Astrocyte (in vitro differentiated cells and primary cell): ENCODE measurements around the gene KIF27. TPM values are rescaled to one million over a fixed set of nuclear protein-coding genes. Genes with fewer than 3 reads are reported as not detected.
"Not testable (repeated sequence)": the region's sequence is repeated elsewhere in the genome, so short reads cannot be mapped to it uniquely, and the experiment has no call there.

Source experiments
- DNase-seq: peaks from one replicate; pipeline ENCODE4 v3.0.0-alpha.2; 2010; ENCODE audit warnings: low read depth
- FAIRE-seq: peaks from 2 replicates; lab custom pipeline; 2011; peaks lifted over from hg19 to GRCh38; lab: Jason Lieb, UNC
- H2AFZ ChIP-seq: 2 replicates; pipeline ENCODE4 v1.6.0; 2012; ENCODE audit warnings: low read depth, low read length, inconsistent platforms
- H3K27ac ChIP-seq: 2 replicates; pipeline ENCODE4 v1.5.1; 2011; ENCODE audit warnings: low read depth, low read length, inconsistent platforms
- H3K27me3 ChIP-seq: 2 replicates; pipeline ENCODE4 v1.6.0; 2011; ENCODE audit warnings: low read length, inconsistent platforms; ENCODE audit not compliant: insufficient read depth
- H3K36me3 ChIP-seq: 2 replicates; pipeline ENCODE4 v1.5.1; 2011; ENCODE audit warnings: low read length, inconsistent platforms; ENCODE audit not compliant: insufficient read depth
- H3K4me1 ChIP-seq: 2 replicates; pipeline ENCODE4 v1.5.1; 2011; ENCODE audit warnings: low read length, inconsistent platforms; ENCODE audit not compliant: insufficient read depth
- H3K4me2 ChIP-seq: 2 replicates; pipeline ENCODE4 v1.6.0; 2012; ENCODE audit warnings: low read length, inconsistent platforms
- H3K4me3 ChIP-seq: 2 replicates; pipeline ENCODE4 v1.5.1; 2011; ENCODE audit warnings: low read depth, mild to moderate bottlenecking, low read length, inconsistent platforms; ENCODE audit not compliant: insufficient read depth
- H3K79me2 ChIP-seq: 2 replicates; pipeline ENCODE4 v1.6.0; 2012; ENCODE audit warnings: mild to moderate bottlenecking, low read length, inconsistent platforms; ENCODE audit not compliant: insufficient read depth
- H3K9ac ChIP-seq: 2 replicates; pipeline ENCODE4 v1.6.0; 2012; ENCODE audit warnings: mild to moderate bottlenecking, low read length, inconsistent platforms
- H3K9me3 ChIP-seq: 2 replicates; pipeline ENCODE4 v1.5.1; 2012; ENCODE audit warnings: low read depth, mild to moderate bottlenecking, low read length, inconsistent platforms; ENCODE audit not compliant: insufficient read depth
- H4K20me1 ChIP-seq: 2 replicates; pipeline ENCODE4 v1.6.0; 2012; ENCODE audit warnings: low read length, inconsistent platforms; ENCODE audit not compliant: insufficient read depth
- H3K27ac Mint-ChIP-seq: one replicate; pipeline ENCODE4 v1.8.0; 2021; ENCODE audit warnings: mild to moderate bottlenecking, mixed read lengths; ENCODE audit not compliant: unreplicated experiment
- H3K27me3 Mint-ChIP-seq: one replicate; pipeline ENCODE4 v1.8.0; 2021; ENCODE audit warnings: low read depth, mixed read lengths; ENCODE audit not compliant: unreplicated experiment
- H3K36me3 Mint-ChIP-seq: one replicate; pipeline ENCODE4 v1.8.0; 2021; ENCODE audit warnings: low read depth, mixed read lengths; ENCODE audit not compliant: unreplicated experiment
- H3K4me1 Mint-ChIP-seq: one replicate; pipeline ENCODE4 v1.8.0; 2021; ENCODE audit warnings: low read depth, mixed read lengths; ENCODE audit not compliant: unreplicated experiment
- H3K4me3 Mint-ChIP-seq: one replicate; pipeline ENCODE4 v1.8.0; 2021; ENCODE audit warnings: mild to moderate bottlenecking, moderate library complexity, mixed read lengths; ENCODE audit not compliant: unreplicated experiment
- H3K9me3 Mint-ChIP-seq: one replicate; pipeline ENCODE4 v1.8.0; 2021; ENCODE audit warnings: mild to moderate bottlenecking, mixed read lengths; ENCODE audit not compliant: unreplicated experiment
- EZH2 ChIP-seq: IDR thresholded peaks from 2 replicates; pipeline ENCODE4 v1.6.1; 2012; ENCODE audit warnings: mild to moderate bottlenecking, low read length, inconsistent platforms; ENCODE audit not compliant: insufficient read depth
- total RNA-seq: library from RNA; stranded (reverse); gene quantifications from 2 replicates; pipeline ENCODE4 v1.2.1, GENCODE V29; 2021
- TF ChIP-seq, protein P1 (sequence below): IDR thresholded peaks from 2 replicates; pipeline ENCODE4 v1.5.1; 2011; ENCODE audit warnings: low read depth, mild to moderate bottlenecking, inconsistent platforms, low read length, moderate library complexity; ENCODE audit not compliant: insufficient read depth

KIF27 gene
- total RNA-seq, 1 donor from 2014 or later, result 2.2 TPM

DNA sequence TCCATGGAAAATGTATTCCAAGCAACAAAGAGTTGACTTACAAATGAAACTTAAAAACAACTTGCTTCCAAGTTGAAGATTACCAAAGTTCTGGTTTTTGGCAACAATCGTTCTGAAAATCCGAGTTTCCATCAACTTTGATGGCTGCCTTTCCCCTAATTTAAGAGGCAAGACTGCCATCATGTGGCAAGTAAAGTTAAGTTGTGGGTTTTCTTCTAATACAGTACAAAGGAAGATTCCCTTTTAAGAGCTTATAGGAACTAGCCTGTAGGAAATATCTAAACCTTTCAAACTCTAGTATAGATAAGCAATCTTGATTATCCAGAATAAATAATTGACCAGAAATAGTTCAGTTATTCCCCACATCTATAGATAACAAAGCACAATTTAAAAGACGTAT lies 9.0 kb downstream of the KIF27 start:
- not testable (repeated sequence) for H3K9ac ChIP-seq, H3K4me3 ChIP-seq, H4K20me1 ChIP-seq, H3K27ac Mint-ChIP-seq, H3K4me2 ChIP-seq, H3K27me3 Mint-ChIP-seq, H3K4me1 Mint-ChIP-seq, H3K27ac ChIP-seq, H3K4me3 Mint-ChIP-seq, H3K36me3 ChIP-seq, H3K36me3 Mint-ChIP-seq, H2AFZ ChIP-seq, H3K79me2 ChIP-seq, H3K9me3 Mint-ChIP-seq, H3K27me3 ChIP-seq, DNase-seq, H3K4me1 ChIP-seq, H3K9me3 ChIP-seq
- TF ChIP-seq, protein P1, sequence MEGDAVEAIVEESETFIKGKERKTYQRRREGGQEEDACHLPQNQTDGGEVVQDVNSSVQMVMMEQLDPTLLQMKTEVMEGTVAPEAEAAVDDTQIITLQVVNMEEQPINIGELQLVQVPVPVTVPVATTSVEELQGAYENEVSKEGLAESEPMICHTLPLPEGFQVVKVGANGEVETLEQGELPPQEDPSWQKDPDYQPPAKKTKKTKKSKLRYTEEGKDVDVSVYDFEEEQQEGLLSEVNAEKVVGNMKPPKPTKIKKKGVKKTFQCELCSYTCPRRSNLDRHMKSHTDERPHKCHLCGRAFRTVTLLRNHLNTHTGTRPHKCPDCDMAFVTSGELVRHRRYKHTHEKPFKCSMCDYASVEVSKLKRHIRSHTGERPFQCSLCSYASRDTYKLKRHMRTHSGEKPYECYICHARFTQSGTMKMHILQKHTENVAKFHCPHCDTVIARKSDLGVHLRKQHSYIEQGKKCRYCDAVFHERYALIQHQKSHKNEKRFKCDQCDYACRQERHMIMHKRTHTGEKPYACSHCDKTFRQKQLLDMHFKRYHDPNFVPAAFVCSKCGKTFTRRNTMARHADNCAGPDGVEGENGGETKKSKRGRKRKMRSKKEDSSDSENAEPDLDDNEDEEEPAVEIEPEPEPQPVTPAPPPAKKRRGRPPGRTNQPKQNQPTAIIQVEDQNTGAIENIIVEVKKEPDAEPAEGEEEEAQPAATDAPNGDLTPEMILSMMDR, result peak; percentile 24
- peak; percentile 95 for FAIRE-seq

DNA sequence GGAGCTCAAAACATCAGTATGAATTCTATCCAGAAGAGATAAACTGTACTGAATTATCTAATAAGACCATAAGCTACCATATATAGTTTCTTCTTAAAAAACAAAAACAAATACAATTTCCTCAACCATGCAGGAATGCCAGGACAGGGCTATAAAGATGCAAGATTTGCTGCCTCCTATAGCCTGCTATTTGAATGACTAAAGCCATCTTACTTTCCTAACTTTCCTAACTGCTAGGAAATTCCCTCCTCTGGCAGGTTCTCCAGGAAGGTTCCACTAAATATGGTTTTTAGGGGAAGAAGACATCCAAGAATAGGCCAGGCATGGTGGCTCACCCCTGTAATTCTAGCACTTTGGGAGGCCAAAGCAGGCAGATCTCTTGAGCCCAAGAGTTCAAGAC lies 15.1 kb downstream of the KIF27 start:
- Mint-ChIP-seq H3K4me1 (no peaks in the 10 kb centered on the region), H3K27ac (no peak overlapping the region), H3K4me3 (no peak overlapping the region), H3K27me3 (no peaks in the 10 kb centered on the region), H3K36me3 (no peaks in the 10 kb centered on the region), H3K9me3 (no peaks in the 10 kb centered on the region)
- no peaks in the 10 kb centered on the region for H3K79me2 ChIP-seq
- DNase-seq (no peak), FAIRE-seq (no peak)
- no peak overlapping the region for H3K4me2 ChIP-seq
- no peak overlapping the region for H3K27ac ChIP-seq
- TF ChIP-seq, protein P1, result no peak
- TF ChIP-seq EZH2, result no peak
- no peak overlapping the region for H3K9ac ChIP-seq
- H3K9me3 ChIP-seq, result no peaks in the 10 kb centered on the region
- H3K4me1 ChIP-seq, result no peaks in the 10 kb centered on the region
- H3K27me3 ChIP-seq, result no peaks in the 10 kb centered on the region
- no peak overlapping the region for H3K4me3 ChIP-seq
- H3K36me3 ChIP-seq, result no peaks in the 10 kb centered on the region
- no peaks in the 10 kb centered on the region for H4K20me1 ChIP-seq
- no peak overlapping the region for H2AFZ ChIP-seq

GRCh38 chr9:83900615-83901014 lies 20.6 kb downstream of the KIF27 start:
- not testable (repeated sequence) for DNase-seq, H3K4me1 Mint-ChIP-seq, H3K79me2 ChIP-seq, H3K36me3 Mint-ChIP-seq, H3K9ac ChIP-seq, H3K27me3 ChIP-seq, H3K36me3 ChIP-seq, H3K4me3 Mint-ChIP-seq, H3K9me3 ChIP-seq, H2AFZ ChIP-seq, H4K20me1 ChIP-seq, H3K4me3 ChIP-seq, H3K4me1 ChIP-seq, FAIRE-seq, H3K4me2 ChIP-seq, H3K27ac Mint-ChIP-seq, H3K27ac ChIP-seq, H3K9me3 Mint-ChIP-seq, H3K27me3 Mint-ChIP-seq

- H3K36me3 ChIP-seq, H3K4me3 ChIP-seq, H2AFZ ChIP-seq, H3K27me3 ChIP-seq, H3K79me2 ChIP-seq, H3K4me2 ChIP-seq, H3K27ac ChIP-seq, H3K4me1 Mint-ChIP-seq, H3K4me1 ChIP-seq, H3K9me3 Mint-ChIP-seq, H3K9ac ChIP-seq, H3K27ac Mint-ChIP-seq, H3K4me3 Mint-ChIP-seq, H3K27me3 Mint-ChIP-seq, H3K9me3 ChIP-seq, H4K20me1 ChIP-seq, DNase-seq, H3K36me3 Mint-ChIP-seq: not testable (repeated sequence)
- peak; percentile 73 for FAIRE-seq
Measured at GRCh38 chr9:83894301-83894700, 26.9 kb downstream of the KIF27 start.

DNA sequence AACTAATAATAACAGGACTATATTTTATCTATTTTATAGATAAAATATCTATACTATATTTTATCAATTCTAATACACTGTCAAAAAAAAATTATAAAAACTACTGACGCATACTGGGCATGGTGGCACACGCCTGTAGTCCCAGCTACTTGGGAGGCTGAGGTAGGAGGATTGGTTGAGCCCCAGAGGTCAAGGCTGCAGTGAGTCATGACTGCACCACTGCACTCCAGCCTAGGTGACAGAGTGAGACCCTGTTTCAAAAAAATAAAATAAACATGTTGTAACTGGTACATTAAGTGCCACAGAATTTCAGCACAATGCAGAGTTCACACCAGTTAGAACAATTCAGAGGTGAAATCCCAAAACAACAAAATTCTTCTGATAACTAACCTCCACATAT lies 34.7 kb downstream of the KIF27 start:
- not testable (repeated sequence) for H3K4me2 ChIP-seq, H3K4me1 Mint-ChIP-seq, H2AFZ ChIP-seq, DNase-seq, H3K27me3 Mint-ChIP-seq, H4K20me1 ChIP-seq, H3K4me3 Mint-ChIP-seq, H3K9ac ChIP-seq, H3K27me3 ChIP-seq, H3K36me3 ChIP-seq, H3K27ac Mint-ChIP-seq, H3K4me3 ChIP-seq, H3K4me1 ChIP-seq, H3K9me3 ChIP-seq, H3K36me3 Mint-ChIP-seq, H3K9me3 Mint-ChIP-seq, H3K79me2 ChIP-seq
- FAIRE-seq, result peak; percentile 55
- peak overlapping the region; percentile 65 for H3K27ac ChIP-seq
